HepG2 (cell line): ENCODE results near the gene ADI1. TPM values are rescaled to one million over a fixed set of nuclear protein-coding genes. Genes with fewer than 3 reads are reported as not detected.

Experiments
- BHLHE40 ChIP-seq: IDR thresholded peaks from 2 replicates; pipeline ENCODE4 v1.6.1; 2011; ENCODE audit warnings: low read length, improper control_type of control experiment
- KLF9 ChIP-seq: IDR thresholded peaks from 2 replicates; pipeline ENCODE4 v1.6.1; 2016; ENCODE audit warnings: low read depth
- MEIS2 ChIP-seq: sonication (generic); formaldehyde crosslinking; IDR thresholded peaks from 2 replicates; pipeline ENCODE4 v1.9.0; 2021; ENCODE audit warnings: mild to moderate bottlenecking, missing genetic modification reagents
- SYNCRIP ChIP-seq: fragments of 200-400 bp; formaldehyde crosslinking; IDR thresholded peaks from 2 replicates; pipeline ENCODE4 v1.6.1; 2018; ENCODE audit warnings: mild to moderate bottlenecking, low read depth, low read length; ENCODE audit not compliant: insufficient read depth
- THRA ChIP-seq: sonication (generic); formaldehyde crosslinking; IDR thresholded peaks from 2 replicates; pipeline ENCODE4 v1.4.0; 2020; ENCODE audit warnings: missing genetic modification reagents, borderline replicate concordance
- TMF1 ChIP-seq: sonication (generic); formaldehyde crosslinking; IDR thresholded peaks from 2 replicates; pipeline ENCODE4 v1.8.1; 2022; ENCODE audit warnings: low read depth, missing genetic modification reagents
- ZBTB40 ChIP-seq, 2 experiments: fragments of 450-650 bp in 1 of 2; sonication (generic) in 1 of 2; formaldehyde crosslinking in 1 of 2; IDR thresholded peaks; 2 replicates each; pipeline versions ENCODE4 v1.6.1 to v1.8.0; 2016 to 2022; ENCODE audit warnings: antibody characterized with exemption in 1 of 2, mild to moderate bottlenecking in 1 of 2, missing genetic modification reagents in 1 of 2
- polyA plus RNA-seq, 8 experiments: library from polyadenylated mRNA; depleted of rRNA in 3 of 8; stranded (reverse) in 7 of 8; unstranded in 1 of 8; fragments of >200 nt; fragmentation: Illumina TruSeq in 4 of 8; extraction: Trizol in 4 of 8; gene quantifications; 2 replicates each; pipeline versions ENCODE4 v1.2.1 to v1.2.3, GENCODE V29; 2011 to 2016; ENCODE audit warnings: low read depth in 4 of 8, missing spikeins in 1 of 8, mixed read lengths in 1 of 8; ENCODE audit not compliant: insufficient read depth in 1 of 8
- total RNA-seq, 5 experiments: library from RNA; depleted of rRNA; stranded (reverse); fragments of >200 nt; fragmentation: Illumina TruSeq; extraction: Trizol; gene quantifications; 2 replicates each; pipeline ENCODE4 v1.2.3, GENCODE V29; 2016; ENCODE audit warnings: low read depth in 1 of 5
- TF ChIP-seq, protein P1 (sequence below): sonication (generic); formaldehyde crosslinking; conservative IDR thresholded peaks from 2 replicates; pipeline ENCODE4 v1.5.0; 2020; ENCODE audit warnings: missing genetic modification reagents
- TF ChIP-seq, protein P2 (sequence below): sonication (generic); formaldehyde crosslinking; conservative IDR thresholded peaks from 2 replicates; pipeline ENCODE4 v1.8.0; 2022; ENCODE audit warnings: mild to moderate bottlenecking, moderate library complexity, missing genetic modification reagents
- TF ChIP-seq, protein P3 (sequence below): sonication (generic); formaldehyde crosslinking; IDR thresholded peaks from 2 replicates; pipeline ENCODE4 v1.5.0; 2020; ENCODE audit warnings: missing genetic modification reagents, mild to moderate bottlenecking, borderline replicate concordance

ADI1 gene
- total and polyA plus RNA-seq, 2 of the 13 experiments (the other 11 are each of a cell fraction or from before 2014, with no cell fraction given): 28.7 to 123 TPM

DNA sequence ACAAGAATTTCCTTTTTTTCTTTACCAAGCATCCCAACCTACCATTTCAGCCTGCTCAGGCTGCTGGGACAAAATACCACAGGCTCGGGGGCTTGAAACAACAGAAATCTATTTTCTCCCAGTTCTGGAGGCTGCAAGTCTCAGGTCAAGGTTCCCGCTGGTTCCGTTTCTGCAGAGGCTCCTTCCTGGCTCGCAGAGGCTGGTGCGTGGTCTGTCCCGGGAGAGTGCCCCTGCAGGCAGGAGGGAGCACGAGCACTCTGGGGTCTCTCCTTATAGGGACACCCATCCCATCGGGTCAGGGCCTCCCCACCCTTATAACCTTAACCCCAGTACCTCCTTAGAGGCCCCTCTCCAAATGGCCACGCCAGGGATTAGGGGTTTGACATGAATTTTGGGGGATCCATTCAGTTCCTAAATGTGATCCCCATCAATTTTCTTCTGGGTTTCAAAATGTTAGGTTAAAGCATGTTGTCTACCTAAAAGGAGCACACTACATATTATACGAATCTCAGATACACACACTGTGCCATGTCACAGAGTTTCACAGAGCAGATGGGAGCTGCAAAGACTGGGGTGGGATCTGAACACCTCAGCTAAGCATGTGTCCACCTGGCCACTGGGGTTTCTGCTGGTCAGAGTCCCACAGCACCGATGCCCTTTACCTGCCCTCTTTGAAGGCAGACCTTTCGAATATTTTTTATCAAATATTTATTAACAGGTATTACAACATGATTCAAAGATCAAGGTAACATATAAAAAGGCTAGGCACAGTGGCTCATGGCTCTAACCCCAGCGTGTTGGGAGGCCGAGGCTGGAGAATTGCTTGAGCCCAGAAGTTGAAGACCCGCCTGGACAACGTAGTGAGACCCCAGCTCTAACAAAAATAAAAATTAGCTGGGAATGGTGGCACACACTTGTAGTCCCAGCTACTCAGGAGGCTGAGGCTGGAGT is 17.6 kb upstream of the ADI1 start (continued):
- TF ChIP-seq, protein P1, sequence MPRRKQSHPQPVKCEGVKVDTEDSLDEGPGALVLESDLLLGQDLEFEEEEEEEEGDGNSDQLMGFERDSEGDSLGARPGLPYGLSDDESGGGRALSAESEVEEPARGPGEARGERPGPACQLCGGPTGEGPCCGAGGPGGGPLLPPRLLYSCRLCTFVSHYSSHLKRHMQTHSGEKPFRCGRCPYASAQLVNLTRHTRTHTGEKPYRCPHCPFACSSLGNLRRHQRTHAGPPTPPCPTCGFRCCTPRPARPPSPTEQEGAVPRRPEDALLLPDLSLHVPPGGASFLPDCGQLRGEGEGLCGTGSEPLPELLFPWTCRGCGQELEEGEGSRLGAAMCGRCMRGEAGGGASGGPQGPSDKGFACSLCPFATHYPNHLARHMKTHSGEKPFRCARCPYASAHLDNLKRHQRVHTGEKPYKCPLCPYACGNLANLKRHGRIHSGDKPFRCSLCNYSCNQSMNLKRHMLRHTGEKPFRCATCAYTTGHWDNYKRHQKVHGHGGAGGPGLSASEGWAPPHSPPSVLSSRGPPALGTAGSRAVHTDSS: no peak
- TF ChIP-seq SYNCRIP (no peak), ZBTB40 (IDR thresholded peaks at IDR 0.05) (no peak), ZBTB40 (CRISPR knock-in tag; IDR thresholded peaks at IDR 0.05) (no peak), BHLHE40 (0 out of 2 replicates have a peak, but pooled peaks have one; percentile 30), THRA (CRISPR knock-in tag) (no peak), MEIS2 (CRISPR knock-in tag) (peak; percentile 50; the same call in 1 of the 2 replicates), TMF1 (CRISPR knock-in tag) (no peak), KLF9 (CRISPR knock-in tag) (no peak)
- TF ChIP-seq, protein P2, sequence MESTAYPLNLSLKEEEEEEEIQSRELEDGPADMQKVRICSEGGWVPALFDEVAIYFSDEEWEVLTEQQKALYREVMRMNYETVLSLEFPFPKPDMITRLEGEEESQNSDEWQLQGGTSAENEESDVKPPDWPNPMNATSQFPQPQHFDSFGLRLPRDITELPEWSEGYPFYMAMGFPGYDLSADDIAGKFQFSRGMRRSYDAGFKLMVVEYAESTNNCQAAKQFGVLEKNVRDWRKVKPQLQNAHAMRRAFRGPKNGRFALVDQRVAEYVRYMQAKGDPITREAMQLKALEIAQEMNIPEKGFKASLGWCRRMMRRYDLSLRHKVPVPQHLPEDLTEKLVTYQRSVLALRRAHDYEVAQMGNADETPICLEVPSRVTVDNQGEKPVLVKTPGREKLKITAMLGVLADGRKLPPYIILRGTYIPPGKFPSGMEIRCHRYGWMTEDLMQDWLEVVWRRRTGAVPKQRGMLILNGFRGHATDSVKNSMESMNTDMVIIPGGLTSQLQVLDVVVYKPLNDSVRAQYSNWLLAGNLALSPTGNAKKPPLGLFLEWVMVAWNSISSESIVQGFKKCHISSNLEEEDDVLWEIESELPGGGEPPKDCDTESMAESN (CRISPR knock-in tag): no peak
- TF ChIP-seq, protein P3, sequence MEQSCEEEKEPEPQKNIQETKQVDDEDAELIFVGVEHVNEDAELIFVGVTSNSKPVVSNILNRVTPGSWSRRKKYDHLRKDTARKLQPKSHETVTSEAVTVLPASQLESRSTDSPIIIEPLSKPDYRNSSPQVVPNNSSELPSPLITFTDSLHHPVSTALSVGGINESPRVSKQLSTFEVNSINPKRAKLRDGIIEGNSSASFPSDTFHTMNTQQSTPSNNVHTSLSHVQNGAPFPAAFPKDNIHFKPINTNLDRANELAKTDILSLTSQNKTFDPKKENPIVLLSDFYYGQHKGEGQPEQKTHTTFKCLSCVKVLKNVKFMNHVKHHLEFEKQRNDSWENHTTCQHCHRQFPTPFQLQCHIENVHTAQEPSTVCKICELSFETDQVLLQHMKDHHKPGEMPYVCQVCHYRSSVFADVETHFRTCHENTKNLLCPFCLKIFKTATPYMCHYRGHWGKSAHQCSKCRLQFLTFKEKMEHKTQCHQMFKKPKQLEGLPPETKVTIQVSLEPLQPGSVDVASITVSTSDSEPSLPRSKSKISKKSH (CRISPR knock-in tag): no peak
